Measurements from ENCODE around the gene PLCH1. TPM values are rescaled to one million over a fixed set of nuclear protein-coding genes. Genes with fewer than 3 reads are reported as not detected.

PLCH1 gene
- total RNA-seq, 1 experiment from 2014 or later = 3.1 TPM

DNA sequence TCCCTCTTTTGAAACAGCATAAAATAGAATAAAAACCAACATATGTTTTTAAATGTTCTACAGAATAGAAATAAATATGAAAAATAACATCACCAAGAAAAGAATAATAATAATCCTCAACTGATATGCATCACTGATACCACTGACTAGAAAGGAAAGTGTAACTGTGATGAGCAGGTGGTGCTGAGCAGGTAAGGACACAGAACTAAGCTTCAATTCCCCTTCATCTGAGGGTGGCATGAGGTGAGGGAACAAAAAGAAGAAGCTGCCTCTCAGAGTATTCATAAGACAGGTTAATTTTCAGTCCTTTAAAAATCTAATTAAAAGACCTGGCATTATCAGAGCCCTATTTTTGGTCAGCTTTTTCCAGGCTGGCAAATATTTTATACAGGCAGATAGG is 216.3 kb downstream of the PLCH1 start:
- intact Hi-C loops (cut with micrococcal nuclease; ENCODE audit: unreplicated experiment) = no loop called here
- CTCF ChIA-PET = no interaction called here

DNA sequence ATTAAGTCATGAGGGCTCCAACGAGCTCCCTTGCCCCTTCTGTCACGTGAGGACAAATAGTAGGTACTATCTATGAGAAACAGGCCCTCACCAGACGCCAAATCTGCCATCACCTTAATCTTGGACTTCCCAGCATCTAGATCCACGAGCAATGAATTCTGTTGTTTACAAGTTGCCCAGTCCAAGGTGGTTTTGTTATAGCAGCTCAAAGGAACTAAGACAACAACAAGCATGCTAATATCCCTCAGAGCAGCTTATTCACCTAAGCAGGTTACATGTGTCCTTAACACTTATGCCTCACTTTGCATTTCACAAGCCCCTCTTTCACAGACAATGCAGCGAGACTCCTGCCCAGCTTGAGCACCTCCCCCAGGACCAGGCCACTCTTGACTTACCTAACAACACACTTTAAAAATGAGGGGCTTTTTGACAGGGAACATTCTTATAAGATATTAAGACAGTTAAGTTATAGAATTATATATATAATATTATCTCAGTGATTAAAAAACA is 219.5 kb downstream of the PLCH1 start:
- Histone ChIP-seq H3K27me3 (replicated peaks; ENCODE audit: insufficient read depth, low read depth, low read length, poor library complexity) (no peaks in the 10 kb centered on the region), H3K4me3 (ENCODE audit: low read depth, low read length, poor library complexity, severe bottlenecking) (no peak overlapping the region), H3K27ac (ENCODE audit: low read depth, low read length, poor library complexity, severe bottlenecking) (no peak overlapping the region), H3K4me1 (ENCODE audit: insufficient read depth, low read length, poor library complexity, severe bottlenecking) (no peaks in the 10 kb centered on the region), H3K36me3 (ENCODE audit: insufficient read depth, low read length, poor library complexity, severe bottlenecking) (no peaks in the 10 kb centered on the region), H3K9me3 (ENCODE audit: low read depth, low read length, poor library complexity, severe bottlenecking) (no peaks in the 10 kb centered on the region)
- ChIA-PET CTCF (no interaction called here), POLR2A (ENCODE audit: low non-redundant PET) (no interaction called here)
- DNase-seq (ENCODE audit: low spot score) = no peak
- no TSS peak for BruUV-seq (replicated peaks)
- intact Hi-C loops (cut with micrococcal nuclease; ENCODE audit: unreplicated experiment) = no loop called here
- TF ChIP-seq EZH2 (IDR thresholded peaks at IDR 0.05; ENCODE audit: borderline replicate concordance, low read depth, low read length, poor library complexity, severe bottlenecking) = no peak
- TF ChIP-seq, protein P1, sequence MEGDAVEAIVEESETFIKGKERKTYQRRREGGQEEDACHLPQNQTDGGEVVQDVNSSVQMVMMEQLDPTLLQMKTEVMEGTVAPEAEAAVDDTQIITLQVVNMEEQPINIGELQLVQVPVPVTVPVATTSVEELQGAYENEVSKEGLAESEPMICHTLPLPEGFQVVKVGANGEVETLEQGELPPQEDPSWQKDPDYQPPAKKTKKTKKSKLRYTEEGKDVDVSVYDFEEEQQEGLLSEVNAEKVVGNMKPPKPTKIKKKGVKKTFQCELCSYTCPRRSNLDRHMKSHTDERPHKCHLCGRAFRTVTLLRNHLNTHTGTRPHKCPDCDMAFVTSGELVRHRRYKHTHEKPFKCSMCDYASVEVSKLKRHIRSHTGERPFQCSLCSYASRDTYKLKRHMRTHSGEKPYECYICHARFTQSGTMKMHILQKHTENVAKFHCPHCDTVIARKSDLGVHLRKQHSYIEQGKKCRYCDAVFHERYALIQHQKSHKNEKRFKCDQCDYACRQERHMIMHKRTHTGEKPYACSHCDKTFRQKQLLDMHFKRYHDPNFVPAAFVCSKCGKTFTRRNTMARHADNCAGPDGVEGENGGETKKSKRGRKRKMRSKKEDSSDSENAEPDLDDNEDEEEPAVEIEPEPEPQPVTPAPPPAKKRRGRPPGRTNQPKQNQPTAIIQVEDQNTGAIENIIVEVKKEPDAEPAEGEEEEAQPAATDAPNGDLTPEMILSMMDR (conservative IDR thresholded peaks at IDR 0.05; ENCODE audit: low read depth, low read length) = no peak

More for the DNA sequence above, 216.3 kb downstream of the PLCH1 start:
- H3K27me3 ChIP-seq (replicated peaks; ENCODE audit: insufficient read depth, low read depth, low read length, poor library complexity) = no peaks in the 10 kb centered on the region
- H3K36me3 ChIP-seq (ENCODE audit: insufficient read depth, low read length, poor library complexity, severe bottlenecking) = no peaks in the 10 kb centered on the region
- no peak for DNase-seq (ENCODE audit: low spot score)
- POLR2A ChIA-PET (ENCODE audit: low non-redundant PET) = no interaction called here
- no TSS peak for BruUV-seq (replicated peaks)
- H3K9me3 ChIP-seq (ENCODE audit: low read depth, low read length, poor library complexity, severe bottlenecking) = no peaks in the 10 kb centered on the region
- no peak overlapping the region for H3K4me3 ChIP-seq (ENCODE audit: low read depth, low read length, poor library complexity, severe bottlenecking)
- no peak overlapping the region for H3K27ac ChIP-seq (ENCODE audit: low read depth, low read length, poor library complexity, severe bottlenecking)
- no peak for TF ChIP-seq EZH2 (IDR thresholded peaks at IDR 0.05; ENCODE audit: borderline replicate concordance, low read depth, low read length, poor library complexity, severe bottlenecking)
- TF ChIP-seq, protein P1 (conservative IDR thresholded peaks at IDR 0.05; ENCODE audit: low read depth, low read length) = no peak
- H3K4me1 ChIP-seq (ENCODE audit: insufficient read depth, low read length, poor library complexity, severe bottlenecking) = no peaks in the 10 kb centered on the region

DNA sequence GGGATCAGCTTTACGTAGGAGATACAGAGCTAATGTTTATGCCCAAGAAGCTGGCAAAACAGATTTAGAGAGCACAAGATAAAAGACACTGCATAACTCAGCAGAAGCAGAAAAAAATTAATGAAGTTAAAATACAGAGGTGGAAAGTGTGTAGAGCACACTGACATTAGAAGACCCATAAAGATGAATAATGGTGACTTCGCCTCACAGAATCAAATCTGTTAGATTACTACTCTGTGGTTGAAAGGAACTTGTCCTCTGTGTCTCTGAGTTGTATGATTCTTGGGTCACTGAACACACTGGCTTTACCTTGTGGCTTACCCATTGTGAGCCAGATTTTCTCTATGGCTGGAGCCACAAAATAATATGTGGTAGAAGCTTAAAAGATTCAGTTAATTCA is 224.4 kb downstream of the PLCH1 start:
- CTCF ChIA-PET = no interaction called here
- no peak for TF ChIP-seq EZH2 (IDR thresholded peaks at IDR 0.05; ENCODE audit: borderline replicate concordance, low read depth, low read length, poor library complexity, severe bottlenecking)
- TF ChIP-seq, protein P1 (conservative IDR thresholded peaks at IDR 0.05; ENCODE audit: low read depth, low read length) = no peak
- Histone ChIP-seq H3K4me3 (ENCODE audit: low read depth, low read length, poor library complexity, severe bottlenecking) (no peak overlapping the region), H3K27me3 (replicated peaks; ENCODE audit: insufficient read depth, low read depth, low read length, poor library complexity) (no peaks in the 10 kb centered on the region), H3K36me3 (ENCODE audit: insufficient read depth, low read length, poor library complexity, severe bottlenecking) (no peaks in the 10 kb centered on the region), H3K4me1 (ENCODE audit: insufficient read depth, low read length, poor library complexity, severe bottlenecking) (no peaks in the 10 kb centered on the region), H3K9me3 (ENCODE audit: low read depth, low read length, poor library complexity, severe bottlenecking) (no peaks in the 10 kb centered on the region), H3K27ac (ENCODE audit: low read depth, low read length, poor library complexity, severe bottlenecking) (no peak overlapping the region)
- intact Hi-C loops (cut with micrococcal nuclease; ENCODE audit: unreplicated experiment) = no loop called here
- BruUV-seq (replicated peaks) = no TSS peak
- POLR2A ChIA-PET (ENCODE audit: low non-redundant PET) = no interaction called here
- no peak for DNase-seq (ENCODE audit: low spot score)

All from A673 (cell line).